GM21423 (cell line): ENCODE measurements around the gene BRSK2.

Experiments used
- ATAC-seq: cut with Tn5 transposase; IDR thresholded peaks from one replicate; pipeline ENCODE4 v1.9.1; 2021; ENCODE audit warnings: mild to moderate bottlenecking, moderate library complexity; ENCODE audit not compliant: unreplicated experiment

The BRSK2 gene

GRCh38 chr11:1479006-1479677 lies 89.4 kb downstream of the BRSK2 start:
- ATAC-seq, result no peak

- no peak for ATAC-seq
Measured at GRCh38 chr11:1479678-1480118, 90.0 kb downstream of the BRSK2 start.

- no peak for ATAC-seq
Measured at GRCh38 chr11:1480191-1480554, 90.4 kb downstream of the BRSK2 start.

GRCh38 chr11:1480555-1481482 lies 91.1 kb downstream of the BRSK2 start:
- no peak for ATAC-seq

GRCh38 chr11:1481483-1481825 lies 91.7 kb downstream of the BRSK2 start:
- no peak for ATAC-seq

- ATAC-seq, result no peak
Measured at GRCh38 chr11:1481861-1482441, 92.2 kb downstream of the BRSK2 start.

- no peak for ATAC-seq
Measured at GRCh38 chr11:1482581-1483444, 93.1 kb downstream of the BRSK2 start.

- ATAC-seq, result no peak
Measured at GRCh38 chr11:1483445-1483961, 93.8 kb downstream of the BRSK2 start.

- no peak for ATAC-seq
Measured at GRCh38 chr11:1484061-1484671, 94.4 kb downstream of the BRSK2 start.

GRCh38 chr11:1484695-1485503 lies 95.2 kb downstream of the BRSK2 start:
- ATAC-seq, result no peak

- no peak for ATAC-seq
Measured at GRCh38 chr11:1485504-1485885, 95.8 kb downstream of the BRSK2 start.

GRCh38 chr11:1486054-1486825 lies 96.5 kb downstream of the BRSK2 start, which contains the start of gene MOB2:
Gene MOB2, minus strand, starts transcription at chr11:1486779. Its CDS starts 223 bp downstream, at chr11:1486556.
- no peak for ATAC-seq

- no peak for ATAC-seq
Measured at GRCh38 chr11:1487091-1487850, 97.5 kb downstream of the BRSK2 start.

GRCh38 chr11:1487851-1488574 lies 98.3 kb downstream of the BRSK2 start:
- ATAC-seq, result no peak

- no peak for ATAC-seq
Measured at GRCh38 chr11:1488575-1489180, 98.9 kb downstream of the BRSK2 start.

GRCh38 chr11:1490651-1491050 lies 100.9 kb downstream of the BRSK2 start:
- ATAC-seq, result no peak

- no peak for ATAC-seq
Measured at GRCh38 chr11:1491379-1491778, 101.6 kb downstream of the BRSK2 start.
